ENCODE data around the gene ACTN1. TPM values are rescaled to one million over a fixed set of nuclear protein-coding genes. Genes with fewer than 3 reads are reported as not detected.

ACTN1 gene
- total and polyA plus RNA-seq, 2 of the 8 experiments (the other 6 are each of a cell fraction or from before 2014, with no cell fraction given): 236 to 262 TPM

DNA sequence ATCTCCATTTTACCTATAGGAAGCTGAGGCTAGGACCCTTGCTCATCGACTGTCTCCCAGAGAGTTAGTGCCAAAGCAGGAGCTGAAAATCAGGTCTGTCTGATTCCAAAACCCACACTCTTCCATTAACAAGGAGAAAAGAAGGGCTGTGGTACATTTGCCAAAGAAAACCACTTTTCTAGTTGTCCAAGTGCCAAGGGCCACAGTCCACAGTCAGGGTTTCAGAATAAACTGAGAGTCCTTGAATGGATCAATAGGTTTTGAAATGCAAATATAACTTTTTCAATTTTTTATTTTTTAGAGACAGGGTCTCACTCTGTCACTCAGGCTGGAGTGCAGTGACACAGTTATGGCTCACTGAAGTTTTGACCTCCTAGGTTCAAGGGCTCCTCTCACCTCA, 130.8 kb downstream of the ACTN1 start:
- H2AFZ ChIP-seq (ENCODE audit: low read length): no peak overlapping the region
- H3K18ac ChIP-seq (ENCODE audit: extremely low read depth, low read length): no peak overlapping the region
- no peaks in the 10 kb centered on the region for H3K79me1 ChIP-seq (ENCODE audit: low read depth, low read length)
- H2BK120ac ChIP-seq (replicated peaks; ENCODE audit: low read depth, low read length): no peak overlapping the region
- H4K5ac ChIP-seq (ENCODE audit: insufficient read length, low read depth, low read length): no peak overlapping the region
- H2BK5ac ChIP-seq (ENCODE audit: low read depth, low read length): no peak overlapping the region
- no peak overlapping the region for H2BK12ac ChIP-seq (ENCODE audit: low read depth, low read length)
- no peak overlapping the region for H3K9ac ChIP-seq (replicated peaks in 1 of 4; ENCODE audit: extremely low read depth in 1 of 4, low read depth in 3 of 4, low read length in 3 of 4)
- ChIA-PET POLR2A (ENCODE audit: partially characterized antibody) (no interaction called here), CTCF (ENCODE audit: partially characterized antibody) (interaction anchor here (1.0 to 1.4 kb wide), 3 partner anchors 10 to 904 kb away, joined by 3 to 5 read pairs (median 3); no protein-coding TSS in a partner anchor)
- no peak overlapping the region for H3K4me2 ChIP-seq (ENCODE audit: insufficient read depth in 1 of 2, low read depth in 2 of 2, low read length in 2 of 2)
- no peak overlapping the region for H2BK20ac ChIP-seq (ENCODE audit: low read length)
- FAIRE-seq (no peak), DNase-seq (ENCODE audit: low read depth in 1 of 2, low spot score in 2 of 2) (no peak)
- WGBS, 2 experiments (ENCODE audit: extremely low coverage in 1 of 2, insufficient coverage in 1 of 2, insufficient read length in 1 of 2, insufficient replicate concordance in 2 of 2, low coverage in 1 of 2, low lambda C conversion rate in 2 of 2, missing lambda C conversion rate in 1 of 2): 42% methylated on average over 1 of the region's 1 CpG; no CpG with 5 or more reads in 1 of the 2 experiments
- no peaks in the 10 kb centered on the region for H3K79me2 ChIP-seq (ENCODE audit: control insufficient read depth in 1 of 2, insufficient read depth in 2 of 2, low read length in 2 of 2)
- H3K36me3 ChIP-seq (ENCODE audit: control insufficient read depth in 2 of 4, insufficient read depth in 4 of 4, low read length in 3 of 4): no peaks in the 10 kb centered on the region
- no peaks in the 10 kb centered on the region for H3K27me3 ChIP-seq (replicated peaks in 1 of 4; ENCODE audit: control insufficient read depth in 3 of 4, extremely low read depth in 1 of 4, insufficient read depth in 3 of 4, low read length in 3 of 4)
- H4K20me1 ChIP-seq (replicated peaks in 1 of 2; ENCODE audit: control insufficient read depth in 1 of 2, insufficient read depth in 2 of 2, low read length in 2 of 2): no peaks in the 10 kb centered on the region
- H2BK15ac ChIP-seq (ENCODE audit: low read length): no peak overlapping the region
- peaks cover 5% of the 10 kb centered on the region; the same call in 1 of the 2 replicates for H3K23me2 ChIP-seq (ENCODE audit: low read depth, low read length)
- no peak overlapping the region for H4K91ac ChIP-seq (replicated peaks; ENCODE audit: insufficient read length, low read length)
- H3K9me3 ChIP-seq (ENCODE audit: insufficient read depth in 2 of 2, low read depth in 1 of 2, low read length in 1 of 2): no peaks in the 10 kb centered on the region
- peaks cover 0 to 4% (median 2%) of the 10 kb centered on the region in 4 experiments; a peak in 5 of 7 replicates for H3K4me1 ChIP-seq (replicated peaks in 1 of 4; ENCODE audit: control insufficient read depth in 3 of 4, insufficient read depth in 4 of 4, low read length in 3 of 4)
- H3K4me3 ChIP-seq (ENCODE audit: extremely low read depth in 1 of 4, insufficient read depth in 2 of 4, low read depth in 3 of 4, low read length in 4 of 4): no peak overlapping the region
- H3K4ac ChIP-seq (replicated peaks; ENCODE audit: insufficient read length, low read depth, low read length): no peak overlapping the region
- H4K8ac ChIP-seq (ENCODE audit: extremely low read depth, insufficient read depth, low read length): no peak overlapping the region
- no peak overlapping the region for H3K23ac ChIP-seq (ENCODE audit: insufficient read length)
- H3K56ac ChIP-seq (replicated peaks; ENCODE audit: insufficient read length, low read depth, low read length): no peak overlapping the region
- H3K14ac ChIP-seq (ENCODE audit: insufficient read length): no peak overlapping the region
- no peak overlapping the region for H3K27ac ChIP-seq (ENCODE audit: low read depth, low read length)
- H2AK5ac ChIP-seq (ENCODE audit: low read depth, low read length): no peak overlapping the region
- TF ChIP-seq SP2 (IDR thresholded peaks at IDR 0.05; ENCODE audit: low read length) (no peak), RAD21 (IDR thresholded peaks at IDR 0.05 in 1 of 2, conservative IDR thresholded peaks at IDR 0.05 in 1 of 2; ENCODE audit: low read depth in 2 of 2, low read length in 2 of 2) (no peak), SIN3A (conservative IDR thresholded peaks at IDR 0.05 in 1 of 2, IDR thresholded peaks at IDR 0.05 in 1 of 2; ENCODE audit: low read depth in 1 of 2, low read length in 2 of 2) (no peak), EZH2 (IDR thresholded peaks at IDR 0.05; ENCODE audit: low read depth, low read length, severe bottlenecking) (no peak), SUZ12 (IDR thresholded peaks at IDR 0.05; ENCODE audit: low read length) (no peak), ZNF274 (IDR thresholded peaks at IDR 0.05; ENCODE audit: borderline replicate concordance, extremely low read depth, low read length) (no peak), PHF8 (conservative IDR thresholded peaks at IDR 0.05; ENCODE audit: low read depth, low read length) (no peak), EGR1 (IDR thresholded peaks at IDR 0.05; ENCODE audit: borderline replicate concordance, low read depth, low read length) (no peak), MAFK (IDR thresholded peaks at IDR 0.05; ENCODE audit: low read depth, low read length) (no peak), GABPA (IDR thresholded peaks at IDR 0.05; ENCODE audit: borderline replicate concordance, insufficient read depth, low read length) (no peak), KDM1A (IDR thresholded peaks at IDR 0.05; ENCODE audit: borderline replicate concordance, low read length) (no peak), CBX8 (IDR thresholded peaks at IDR 0.05; ENCODE audit: borderline replicate concordance, low read depth, low read length) (no peak), HDAC6 (IDR thresholded peaks at IDR 0.05; ENCODE audit: low read depth, low read length) (no peak)

All from H1 (cell line).